ENCODE measurements around the gene TBC1D8B.

Gene TBC1D8B

GRCh38 chrX:106919932-106920452, 117.5 kb downstream of the TBC1D8B start, which contains the start of gene CLDN2:
TSS of gene CLDN2 (plus strand) at chrX:106920402. CDS start at chrX:106928229, 7,827 bp downstream.
- Histone ChIP-seq H3K36me3 (ENCODE audit: insufficient read depth, low read length) (no peaks in the 10 kb centered on the region), H3K9me3 (ENCODE audit: low read depth, low read length) (no peaks in the 10 kb centered on the region), H3K27ac (no peak within 1 kb of the TSS), H3K4me3 (no peak within 1 kb of the TSS), H3K9ac (ENCODE audit: insufficient read length) (no peak within 1 kb of the TSS)
- no peak for DNase-seq (ENCODE audit: low read depth, low spot score)
- no peak for TF ChIP-seq EZH2 (IDR thresholded peaks at IDR 0.05)
- TF ChIP-seq POLR2AphosphoS5 (IDR thresholded peaks at IDR 0.05; ENCODE audit: borderline replicate concordance, low read depth, low read length), result no peak
- TF ChIP-seq FOXP2 (optimal IDR thresholded peaks at IDR 0.05; ENCODE audit: control extremely low read depth, extremely low read length, insufficient read depth), result no peak

DNA sequence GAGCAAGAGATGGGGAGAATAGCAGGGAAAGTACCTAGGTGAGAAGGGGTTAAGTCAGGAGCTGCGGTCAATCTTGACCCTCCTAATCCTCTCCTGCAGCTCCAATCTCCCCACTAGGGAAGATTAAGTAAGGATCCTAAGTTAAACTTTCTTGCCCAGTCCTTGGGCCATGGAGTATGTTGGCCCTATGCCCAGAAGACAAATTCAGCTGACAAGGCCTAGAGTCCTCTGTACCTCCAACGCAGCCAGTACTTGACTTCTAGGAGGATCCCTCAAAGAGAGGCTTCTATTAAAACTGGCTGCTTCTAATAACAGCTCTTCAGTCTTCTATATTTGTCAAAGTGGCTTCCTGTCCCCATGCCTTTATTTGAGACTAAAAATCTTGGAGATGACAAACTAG, 119.2 kb downstream of the TBC1D8B start:
- TF ChIP-seq EZH2 (IDR thresholded peaks at IDR 0.05) (no peak), FOXP2 (optimal IDR thresholded peaks at IDR 0.05; ENCODE audit: control extremely low read depth, extremely low read length, insufficient read depth) (no peak), POLR2AphosphoS5 (IDR thresholded peaks at IDR 0.05; ENCODE audit: borderline replicate concordance, low read depth, low read length) (no peak)
- H3K9ac ChIP-seq (ENCODE audit: insufficient read length), result no peak overlapping the region
- DNase-seq (ENCODE audit: low read depth, low spot score), result no peak

More for the DNA sequence above, 119.2 kb downstream of the TBC1D8B start:
- Histone ChIP-seq H3K36me3 (ENCODE audit: insufficient read depth, low read length) (no peaks in the 10 kb centered on the region), H3K9me3 (ENCODE audit: low read depth, low read length) (no peaks in the 10 kb centered on the region), H3K4me3 (no peak overlapping the region), H3K27ac (no peak overlapping the region)

Measured in SK-N-MC (cell line).